T-helper 17 cell (primary cell): Measurements from ENCODE around the gene PACRG. TPM values are rescaled to one million over a fixed set of nuclear protein-coding genes. Genes with fewer than 3 reads are reported as not detected.

Experiments used
- ATAC-seq: fragments of 150-1000 bp; cut with Tn5 transposase; 2 replicates; pipeline ENCODE4 v1.10.0; 2021; ENCODE audit warnings: mild to moderate bottlenecking, moderate library complexity
- DNase-seq, 3 donors: peaks; one replicate each; pipeline versions ENCODE4 v3.0.0 to v3.0.0-alpha.2; 2020 to 2021
- H3K9me3 ChIP-seq: one replicate; pipeline ENCODE4 v1.7.0; 2013; ENCODE audit warnings: low read length, mild to moderate bottlenecking; ENCODE audit not compliant: control insufficient read depth, poor library complexity, severe bottlenecking
- H3K27ac Mint-ChIP-seq: one replicate; pipeline ENCODE4 v1.8.0; 2022; ENCODE audit warnings: mild to moderate bottlenecking, moderate library complexity, mixed read lengths
- H3K27me3 Mint-ChIP-seq: one replicate; pipeline ENCODE4 v1.8.0; 2022; ENCODE audit warnings: mixed read lengths
- H3K36me3 Mint-ChIP-seq: one replicate; pipeline ENCODE4 v1.8.0; 2022; ENCODE audit warnings: low read depth, mixed read lengths
- H3K4me1 Mint-ChIP-seq: one replicate; pipeline ENCODE4 v1.8.0; 2022; ENCODE audit warnings: mild to moderate bottlenecking, mixed read lengths
- H3K4me3 Mint-ChIP-seq: one replicate; pipeline ENCODE4 v1.8.0; 2022; ENCODE audit warnings: mild to moderate bottlenecking, moderate library complexity, mixed read lengths
- total RNA-seq, 4 donors: library from RNA in 2 of 4; stranded (reverse) in 2 of 4; gene quantifications; one replicate each; pipeline ENCODE4 v1.2.3 and lab custom pipeline; 2022 to 2026

PACRG gene
- total RNA-seq, 2 donors from 2014 or later, result 1.6 to 2.0 TPM

GRCh38 chr6:163036160-163036645, 308.4 kb downstream of the PACRG start:
- H3K27ac Mint-ChIP-seq, result no peak overlapping the region
- H3K4me1 Mint-ChIP-seq, result no peaks in the 10 kb centered on the region
- DNase-seq, result no peak
- no peak overlapping the region for H3K4me3 Mint-ChIP-seq
- no peaks in the 10 kb centered on the region for H3K9me3 ChIP-seq
- no peaks in the 10 kb centered on the region for H3K27me3 Mint-ChIP-seq
- H3K36me3 Mint-ChIP-seq, result no peaks in the 10 kb centered on the region
- ATAC-seq, result no peak

- Mint-ChIP-seq H3K27ac (no peak overlapping the region), H3K27me3 (no peaks in the 10 kb centered on the region), H3K4me1 (no peaks in the 10 kb centered on the region), H3K36me3 (no peaks in the 10 kb centered on the region), H3K4me3 (no peak overlapping the region)
- H3K9me3 ChIP-seq, result no peaks in the 10 kb centered on the region
- ATAC-seq (no peak), DNase-seq (no peak)
Measured at GRCh38 chr6:163038317-163038716, 310.5 kb downstream of the PACRG start.

- H3K9me3 ChIP-seq, result no peaks in the 10 kb centered on the region
- no peak overlapping the region for H3K27ac Mint-ChIP-seq
- no peaks in the 10 kb centered on the region for H3K27me3 Mint-ChIP-seq
- no peaks in the 10 kb centered on the region for H3K36me3 Mint-ChIP-seq
- H3K4me1 Mint-ChIP-seq, result no peaks in the 10 kb centered on the region
- no peak for DNase-seq
- no peak for ATAC-seq
- H3K4me3 Mint-ChIP-seq, result no peak overlapping the region
Measured at GRCh38 chr6:163048345-163048744, 320.6 kb downstream of the PACRG start.

- H3K36me3 Mint-ChIP-seq, result no peaks in the 10 kb centered on the region
Measured at GRCh38 chr6:163053667-163054344, 326.0 kb downstream of the PACRG start.

GRCh38 chr6:163054641-163055040, 326.9 kb downstream of the PACRG start:
- Mint-ChIP-seq H3K4me3 (no peak overlapping the region), H3K36me3 (no peaks in the 10 kb centered on the region), H3K4me1 (no peaks in the 10 kb centered on the region), H3K27me3 (no peaks in the 10 kb centered on the region), H3K27ac (no peak overlapping the region)
- ATAC-seq (no peak), DNase-seq (no peak)
- no peaks in the 10 kb centered on the region for H3K9me3 ChIP-seq

More at GRCh38 chr6:163053667-163054344, 326.0 kb downstream of the PACRG start:
- H3K9me3 ChIP-seq, result no peaks in the 10 kb centered on the region
- Mint-ChIP-seq H3K27me3 (no peaks in the 10 kb centered on the region), H3K4me3 (no peak overlapping the region), H3K4me1 (no peaks in the 10 kb centered on the region), H3K27ac (no peak overlapping the region)
- ATAC-seq (no peak), DNase-seq (no peak)

- H3K27me3 Mint-ChIP-seq, result no peaks in the 10 kb centered on the region
- no peak overlapping the region for H3K4me3 Mint-ChIP-seq
- no peaks in the 10 kb centered on the region for H3K36me3 Mint-ChIP-seq
- no peaks in the 10 kb centered on the region for H3K9me3 ChIP-seq
- no peak overlapping the region for H3K27ac Mint-ChIP-seq
- no peak for ATAC-seq
- no peaks in the 10 kb centered on the region for H3K4me1 Mint-ChIP-seq
- DNase-seq, result no peak
Measured at GRCh38 chr6:163057260-163057659, 329.5 kb downstream of the PACRG start.

- H3K27ac Mint-ChIP-seq, result no peak overlapping the region
- H3K4me1 Mint-ChIP-seq, result no peaks in the 10 kb centered on the region
- DNase-seq, result no peak
- no peaks in the 10 kb centered on the region for H3K9me3 ChIP-seq
- no peak for ATAC-seq
- no peaks in the 10 kb centered on the region for H3K27me3 Mint-ChIP-seq
- H3K36me3 Mint-ChIP-seq, result no peaks in the 10 kb centered on the region
- H3K4me3 Mint-ChIP-seq, result no peak overlapping the region
Measured at GRCh38 chr6:163062790-163063189, 335.0 kb downstream of the PACRG start.

GRCh38 chr6:163063561-163063960, 335.8 kb downstream of the PACRG start:
- ATAC-seq, result no peak
- no peaks in the 10 kb centered on the region for H3K27me3 Mint-ChIP-seq

GRCh38 chr6:163064397-163064796, 336.6 kb downstream of the PACRG start:
- no peak for ATAC-seq
- H3K27me3 Mint-ChIP-seq, result no peaks in the 10 kb centered on the region
- H3K4me3 Mint-ChIP-seq, result no peak overlapping the region

More at GRCh38 chr6:163063561-163063960, 335.8 kb downstream of the PACRG start:
- no peaks in the 10 kb centered on the region for H3K36me3 Mint-ChIP-seq
- H3K4me3 Mint-ChIP-seq, result no peak overlapping the region
- no peak overlapping the region for H3K27ac Mint-ChIP-seq
- no peak for DNase-seq
- no peaks in the 10 kb centered on the region for H3K9me3 ChIP-seq
- H3K4me1 Mint-ChIP-seq, result no peaks in the 10 kb centered on the region

GRCh38 chr6:163066200-163066599, 338.4 kb downstream of the PACRG start:
- H3K9me3 ChIP-seq, result no peaks in the 10 kb centered on the region
- ATAC-seq, result no peak
- no peak for DNase-seq
- H3K36me3 Mint-ChIP-seq, result no peaks in the 10 kb centered on the region
- H3K27ac Mint-ChIP-seq, result no peak overlapping the region
- H3K27me3 Mint-ChIP-seq, result no peaks in the 10 kb centered on the region
- no peak overlapping the region for H3K4me3 Mint-ChIP-seq
- no peaks in the 10 kb centered on the region for H3K4me1 Mint-ChIP-seq

More at GRCh38 chr6:163064397-163064796, 336.6 kb downstream of the PACRG start:
- no peaks in the 10 kb centered on the region for H3K4me1 Mint-ChIP-seq
- no peak overlapping the region for H3K27ac Mint-ChIP-seq
- no peak for DNase-seq
- H3K9me3 ChIP-seq, result no peaks in the 10 kb centered on the region
- H3K36me3 Mint-ChIP-seq, result no peaks in the 10 kb centered on the region

GRCh38 chr6:163077134-163077533, 349.4 kb downstream of the PACRG start:
- DNase-seq (no peak), ATAC-seq (no peak)
- H3K9me3 ChIP-seq, result no peaks in the 10 kb centered on the region
- no peak overlapping the region for H3K27ac Mint-ChIP-seq
- H3K36me3 Mint-ChIP-seq, result no peaks in the 10 kb centered on the region
- H3K4me1 Mint-ChIP-seq, result no peaks in the 10 kb centered on the region
- H3K27me3 Mint-ChIP-seq, result no peaks in the 10 kb centered on the region
- no peak overlapping the region for H3K4me3 Mint-ChIP-seq

- no peaks in the 10 kb centered on the region for H3K9me3 ChIP-seq
- H3K27ac Mint-ChIP-seq, result no peak overlapping the region
- DNase-seq, result no peak
- H3K4me1 Mint-ChIP-seq, result no peaks in the 10 kb centered on the region
- H3K27me3 Mint-ChIP-seq, result no peaks in the 10 kb centered on the region
- ATAC-seq, result no peak
- no peaks in the 10 kb centered on the region for H3K36me3 Mint-ChIP-seq
- no peak overlapping the region for H3K4me3 Mint-ChIP-seq
Measured at GRCh38 chr6:163078712-163079111, 350.9 kb downstream of the PACRG start.

- ATAC-seq, result no peak
- H3K36me3 Mint-ChIP-seq, result no peaks in the 10 kb centered on the region
- DNase-seq, result no peak
- no peaks in the 10 kb centered on the region for H3K27me3 Mint-ChIP-seq
- no peak overlapping the region for H3K4me3 Mint-ChIP-seq
- no peaks in the 10 kb centered on the region for H3K4me1 Mint-ChIP-seq
- H3K9me3 ChIP-seq, result no peaks in the 10 kb centered on the region
- no peak overlapping the region for H3K27ac Mint-ChIP-seq
Measured at GRCh38 chr6:163080228-163080627, 352.5 kb downstream of the PACRG start.

GRCh38 chr6:163083141-163083540, 355.4 kb downstream of the PACRG start:
- Mint-ChIP-seq H3K4me1 (no peaks in the 10 kb centered on the region), H3K36me3 (no peaks in the 10 kb centered on the region), H3K27me3 (no peaks in the 10 kb centered on the region), H3K27ac (no peak overlapping the region), H3K4me3 (no peak overlapping the region)
- ATAC-seq (no peak), DNase-seq (no peak)
- H3K9me3 ChIP-seq, result no peaks in the 10 kb centered on the region
